Prostate gland (tissue), 2 donors: ENCODE measurements around the gene IL17RC.

Experiments
- POLR2A ChIP-seq: fragments of 450-650 bp; IDR thresholded peaks from one replicate; pipeline ENCODE4 v1.6.1; 2016; ENCODE audit warnings: antibody characterized with exemption, mild to moderate bottlenecking
- TF ChIP-seq, protein P1 (sequence below), 4 experiments: fragments of 200-600 bp in 2 of 4; fragments of 450-650 bp in 2 of 4; sonication (generic) in 2 of 4; IDR thresholded peaks; 1 replicate in 3 of 4; 2 replicates in 1 of 4; pipeline ENCODE4 v1.5.1; 2016 to 2019; ENCODE audit warnings: antibody characterized with exemption in 4 of 4, mild to moderate bottlenecking in 2 of 4, moderate library complexity in 2 of 4

DNA sequence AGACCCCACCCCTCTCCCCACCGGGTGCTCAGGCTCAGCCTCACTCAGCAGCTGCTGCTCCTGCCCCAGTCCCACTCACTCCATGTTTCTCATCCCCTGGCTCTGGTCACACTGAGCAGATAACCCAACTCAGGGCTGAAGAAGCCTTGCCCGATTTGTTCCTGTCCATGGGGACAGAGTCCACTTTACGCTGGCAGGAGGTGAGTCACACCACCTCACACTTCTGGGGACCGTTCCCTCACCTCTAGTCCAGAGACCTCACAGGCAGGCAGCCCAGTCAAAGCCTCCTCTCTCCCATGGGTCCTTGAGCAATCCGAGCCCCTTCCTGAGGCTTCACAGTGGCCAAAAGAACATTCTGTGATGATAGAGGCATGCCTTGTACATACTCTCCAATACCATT is 38.2 kb upstream of the IL17RC start:
- TF ChIP-seq POLR2A = no peak
- TF ChIP-seq, protein P1, sequence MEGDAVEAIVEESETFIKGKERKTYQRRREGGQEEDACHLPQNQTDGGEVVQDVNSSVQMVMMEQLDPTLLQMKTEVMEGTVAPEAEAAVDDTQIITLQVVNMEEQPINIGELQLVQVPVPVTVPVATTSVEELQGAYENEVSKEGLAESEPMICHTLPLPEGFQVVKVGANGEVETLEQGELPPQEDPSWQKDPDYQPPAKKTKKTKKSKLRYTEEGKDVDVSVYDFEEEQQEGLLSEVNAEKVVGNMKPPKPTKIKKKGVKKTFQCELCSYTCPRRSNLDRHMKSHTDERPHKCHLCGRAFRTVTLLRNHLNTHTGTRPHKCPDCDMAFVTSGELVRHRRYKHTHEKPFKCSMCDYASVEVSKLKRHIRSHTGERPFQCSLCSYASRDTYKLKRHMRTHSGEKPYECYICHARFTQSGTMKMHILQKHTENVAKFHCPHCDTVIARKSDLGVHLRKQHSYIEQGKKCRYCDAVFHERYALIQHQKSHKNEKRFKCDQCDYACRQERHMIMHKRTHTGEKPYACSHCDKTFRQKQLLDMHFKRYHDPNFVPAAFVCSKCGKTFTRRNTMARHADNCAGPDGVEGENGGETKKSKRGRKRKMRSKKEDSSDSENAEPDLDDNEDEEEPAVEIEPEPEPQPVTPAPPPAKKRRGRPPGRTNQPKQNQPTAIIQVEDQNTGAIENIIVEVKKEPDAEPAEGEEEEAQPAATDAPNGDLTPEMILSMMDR (IDR thresholded peaks at IDR 0.05) = no peak
